ENCODE measurements around the gene SLC6A6. TPM values are rescaled to one million over a fixed set of nuclear protein-coding genes. Genes with fewer than 3 reads are reported as not detected.
A peak's percentile ranks its signal among the peaks of the same experiment; 100 is the strongest.

The SLC6A6 gene
- total RNA-seq, 3 donors from 2014 or later, result 22.1 to 52.4 (median 27.5) TPM

- DNase-seq (ENCODE audit: low spot score in 2 of 2), result no peak
- Histone ChIP-seq H3K27ac (no peak overlapping the region), H3K4me1 (peaks cover 4% of the 10 kb centered on the region in 2 donors), H3K4me3 (no peak overlapping the region), H3K36me3 (no peaks in the 10 kb centered on the region), H3K27me3 (no peaks in the 10 kb centered on the region), H3K9me3 (no peaks in the 10 kb centered on the region)
- intact Hi-C loops (cut with DNase I; ENCODE audit: low total_unique reads), result no loop called here
- TF ChIP-seq CTCF (IDR thresholded peaks at IDR 0.05) (no peak), POLR2A (IDR thresholded peaks at IDR 0.05) (no peak), POLR2AphosphoS5 (IDR thresholded peaks at IDR 0.05) (no peak)
These were observed 26.0 kb downstream of the SLC6A6 start for GRCh38 chr3:14428087-14429033.

- Histone ChIP-seq H3K27ac (no peak overlapping the region), H3K27me3 (no peaks in the 10 kb centered on the region), H3K36me3 (no peaks in the 10 kb centered on the region), H3K9me3 (no peaks in the 10 kb centered on the region), H3K4me1 (peaks cover 4 to 10% of the 10 kb centered on the region in 2 donors), H3K4me3 (no peak overlapping the region)
- intact Hi-C loops (cut with DNase I; ENCODE audit: low total_unique reads), result no loop called here
- no peak for DNase-seq (ENCODE audit: low spot score in 2 of 2)
- TF ChIP-seq POLR2AphosphoS5 (IDR thresholded peaks at IDR 0.05) (no peak), POLR2A (IDR thresholded peaks at IDR 0.05) (no peak), CTCF (IDR thresholded peaks at IDR 0.05) (no peak)
These were observed 26.8 kb downstream of the SLC6A6 start for GRCh38 chr3:14429237-14429636.

- TF ChIP-seq CTCF (IDR thresholded peaks at IDR 0.05) (no peak), POLR2AphosphoS5 (IDR thresholded peaks at IDR 0.05) (no peak), POLR2A (IDR thresholded peaks at IDR 0.05) (no peak)
- Histone ChIP-seq H3K27me3 (no peaks in the 10 kb centered on the region), H3K27ac (no peak overlapping the region), H3K36me3 (no peaks in the 10 kb centered on the region), H3K9me3 (no peaks in the 10 kb centered on the region), H3K4me1 (peaks cover 4 to 14% of the 10 kb centered on the region in 2 donors), H3K4me3 (no peak overlapping the region)
- DNase-seq (ENCODE audit: low spot score in 2 of 2), result no peak
- intact Hi-C loops (cut with DNase I; ENCODE audit: low total_unique reads), result no loop called here
These were observed 27.2 kb downstream of the SLC6A6 start for GRCh38 chr3:14429640-14430039.

GRCh38 chr3:14430053-14430452, 27.6 kb downstream of the SLC6A6 start:
- intact Hi-C loops (cut with DNase I; ENCODE audit: low total_unique reads), result no loop called here
- Histone ChIP-seq H3K36me3 (no peaks in the 10 kb centered on the region), H3K4me1 (peaks cover 4 to 18% of the 10 kb centered on the region in 2 donors), H3K27ac (peak overlapping the region in 1 of 2 donors; percentile 3), H3K9me3 (no peaks in the 10 kb centered on the region), H3K4me3 (no peak overlapping the region), H3K27me3 (no peaks in the 10 kb centered on the region)
- no peak for DNase-seq (ENCODE audit: low spot score in 2 of 2)
- no peak for TF ChIP-seq POLR2AphosphoS5 (IDR thresholded peaks at IDR 0.05)
- no peak for TF ChIP-seq CTCF (IDR thresholded peaks at IDR 0.05)
- TF ChIP-seq POLR2A (IDR thresholded peaks at IDR 0.05), result no peak

Measured in breast epithelium (tissue), 4 donors.